ENCODE data around the gene KCNQ1. TPM values are rescaled to one million over a fixed set of nuclear protein-coding genes. Genes with fewer than 3 reads are reported as not detected.

KCNQ1 gene
- total and polyA plus RNA-seq, 2 donors (not counting 3 experiments of a cell fraction or from before 2014, with no cell fraction given) = 0.07 to 0.09 TPM

GRCh38 chr11:2700415-2701211, 255.8 kb downstream of the KCNQ1 start:
- peaks cover 25% of the 10 kb centered on the region for H3K79me2 ChIP-seq (ENCODE audit: control insufficient read depth, insufficient read depth, low read length)
- no peaks in the 10 kb centered on the region for H3K36me3 ChIP-seq (ENCODE audit: control insufficient read depth in 2 of 2, extremely low read depth in 1 of 2, insufficient read depth in 2 of 2, low read length in 2 of 2)
- peak overlapping the region; percentile 41 for H3K4me2 ChIP-seq (ENCODE audit: insufficient read depth, low read length)
- H3K27ac ChIP-seq (ENCODE audit: insufficient read depth, low read depth, low read length) = peak overlapping the region; percentile 60
- CTCF ChIA-PET = interaction anchor here (0.5 kb wide), 1 partner anchor 723 kb away, joined by 3 read pairs; no protein-coding TSS in a partner anchor
- no peaks in the 10 kb centered on the region for H3K9me3 ChIP-seq (replicated peaks; ENCODE audit: control insufficient read depth, insufficient read depth, low read length)
- H3K4me3 ChIP-seq (replicated peaks in 1 of 3; ENCODE audit: insufficient read depth in 1 of 3, low read depth in 1 of 3, low read length in 3 of 3) = peak overlapping the region; percentile 17 to 56 (median 53)
- intact Hi-C loops (cut with micrococcal nuclease) = loop anchor here (1.0 kb wide), 1 partner anchor 188 kb away; no protein-coding TSS in a partner anchor
- H3K9ac ChIP-seq (replicated peaks; ENCODE audit: extremely low read depth, insufficient read depth, low read length) = peak overlapping the region; percentile 58
- FAIRE-seq (no peak), DNase-seq (ENCODE audit: low read depth, low spot score) (peak; percentile 26)
- H4K20me1 ChIP-seq (replicated peaks; ENCODE audit: control insufficient read depth, extremely low read depth, insufficient read depth, low read length) = no peaks in the 10 kb centered on the region
- TF ChIP-seq POLR2AphosphoS5 (IDR thresholded peaks at IDR 0.05; ENCODE audit: insufficient read depth, low read depth, low read length) (no peak), GATA2 (IDR thresholded peaks at IDR 0.05; ENCODE audit: insufficient read depth, insufficient read length, low read depth, low read length) (no peak), POLR2A (IDR thresholded peaks at IDR 0.05; ENCODE audit: low read depth, low read length) (no peak), JUN (IDR thresholded peaks at IDR 0.05; ENCODE audit: borderline replicate concordance, insufficient read depth, insufficient read length, low read depth) (no peak), EZH2 (IDR thresholded peaks at IDR 0.05; ENCODE audit: borderline replicate concordance, low read depth, low read length, severe bottlenecking) (no peak), CTCF (IDR thresholded peaks at IDR 0.05; ENCODE audit: extremely low read depth in 1 of 2, insufficient read depth in 1 of 2, low read depth in 1 of 2, low read length in 2 of 2) (no peak), MYC (IDR thresholded peaks at IDR 0.05; ENCODE audit: low read depth, low read length) (no peak), FOS (IDR thresholded peaks at IDR 0.05; ENCODE audit: borderline replicate concordance, insufficient read depth, low read length) (no peak)
- TF ChIP-seq, protein P1, sequence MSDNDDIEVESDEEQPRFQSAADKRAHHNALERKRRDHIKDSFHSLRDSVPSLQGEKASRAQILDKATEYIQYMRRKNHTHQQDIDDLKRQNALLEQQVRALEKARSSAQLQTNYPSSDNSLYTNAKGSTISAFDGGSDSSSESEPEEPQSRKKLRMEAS (IDR thresholded peaks at IDR 0.05; ENCODE audit: insufficient read depth, insufficient read length) = no peak
- dilution Hi-C loops (cut with MboI; ENCODE audit: extremely low pct_ligation_motif_present, low sequenced_read_pairs) = no loop called here
- TSS peak; percentile 68 for BruUV-seq (replicated peaks)
- H3K9me1 ChIP-seq (replicated peaks; ENCODE audit: control insufficient read depth, extremely low read depth, insufficient read depth, low read length) = no peaks in the 10 kb centered on the region
- H3K27me3 ChIP-seq (ENCODE audit: control insufficient read depth in 2 of 2, insufficient read depth in 2 of 2, low read length in 2 of 2) = no peaks in the 10 kb centered on the region
- peaks cover 5% of the 10 kb centered on the region for H3K4me1 ChIP-seq (ENCODE audit: control insufficient read depth, extremely low read depth, insufficient read depth, low read length)
- H2AFZ ChIP-seq (ENCODE audit: low read depth, low read length) = peak overlapping the region; percentile 61
- POLR2A ChIA-PET = interaction anchor here (0.9 to 1.0 kb wide), 2 partner anchors 184 to 192 kb away, joined by 3 to 4 read pairs; no protein-coding TSS in a partner anchor
